Measurements from ENCODE around the gene ATMIN.

DNA sequence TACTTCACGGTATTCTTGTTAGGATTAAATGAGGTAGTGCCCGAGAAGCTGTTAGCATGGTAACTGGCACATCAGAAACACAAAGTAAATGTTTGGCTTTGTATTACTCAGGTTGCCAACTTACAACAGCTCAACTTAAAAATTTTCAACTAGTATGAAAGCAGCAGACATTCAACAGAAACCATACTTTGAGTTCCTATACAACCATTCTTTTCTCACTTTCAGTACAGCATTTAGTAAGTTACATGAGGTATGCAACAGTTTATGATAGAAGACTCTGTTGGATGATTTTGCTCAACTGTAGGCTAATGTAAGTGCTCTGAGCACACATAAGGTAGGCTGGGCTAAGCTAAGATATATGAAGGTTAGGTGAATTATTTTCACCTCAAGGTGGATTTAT lies 21.0 kb upstream of the ATMIN start:
- TF ChIP-seq, protein P1, sequence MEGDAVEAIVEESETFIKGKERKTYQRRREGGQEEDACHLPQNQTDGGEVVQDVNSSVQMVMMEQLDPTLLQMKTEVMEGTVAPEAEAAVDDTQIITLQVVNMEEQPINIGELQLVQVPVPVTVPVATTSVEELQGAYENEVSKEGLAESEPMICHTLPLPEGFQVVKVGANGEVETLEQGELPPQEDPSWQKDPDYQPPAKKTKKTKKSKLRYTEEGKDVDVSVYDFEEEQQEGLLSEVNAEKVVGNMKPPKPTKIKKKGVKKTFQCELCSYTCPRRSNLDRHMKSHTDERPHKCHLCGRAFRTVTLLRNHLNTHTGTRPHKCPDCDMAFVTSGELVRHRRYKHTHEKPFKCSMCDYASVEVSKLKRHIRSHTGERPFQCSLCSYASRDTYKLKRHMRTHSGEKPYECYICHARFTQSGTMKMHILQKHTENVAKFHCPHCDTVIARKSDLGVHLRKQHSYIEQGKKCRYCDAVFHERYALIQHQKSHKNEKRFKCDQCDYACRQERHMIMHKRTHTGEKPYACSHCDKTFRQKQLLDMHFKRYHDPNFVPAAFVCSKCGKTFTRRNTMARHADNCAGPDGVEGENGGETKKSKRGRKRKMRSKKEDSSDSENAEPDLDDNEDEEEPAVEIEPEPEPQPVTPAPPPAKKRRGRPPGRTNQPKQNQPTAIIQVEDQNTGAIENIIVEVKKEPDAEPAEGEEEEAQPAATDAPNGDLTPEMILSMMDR (IDR thresholded peaks at IDR 0.05 in 2 of 3, conservative IDR thresholded peaks at IDR 0.05 in 1 of 3; ENCODE audit: borderline replicate concordance in 1 of 3, insufficient read depth in 1 of 3, low read depth in 2 of 3, low read length in 2 of 3) = no peak
- no peak for TF ChIP-seq EZH2phosphoT487 (IDR thresholded peaks at IDR 0.05; ENCODE audit: borderline replicate concordance)
- no peak for TF ChIP-seq POLR2A (IDR thresholded peaks at IDR 0.05; ENCODE audit: borderline replicate concordance, extremely low read depth, insufficient read depth, insufficient read length)
- no peak for TF ChIP-seq EZH2 (IDR thresholded peaks at IDR 0.05)
- no peak for TF ChIP-seq POLR2AphosphoS5 (IDR thresholded peaks at IDR 0.05; ENCODE audit: low read depth, low read length)
- no peak for TF ChIP-seq SP1 (IDR thresholded peaks at IDR 0.05; ENCODE audit: low read depth)
- TF ChIP-seq SRF (IDR thresholded peaks at IDR 0.05; ENCODE audit: low read depth) = no peak

Data from HCT116 (cell line).